Measurements from ENCODE around the gene JPT2.

Gene JPT2

DNA sequence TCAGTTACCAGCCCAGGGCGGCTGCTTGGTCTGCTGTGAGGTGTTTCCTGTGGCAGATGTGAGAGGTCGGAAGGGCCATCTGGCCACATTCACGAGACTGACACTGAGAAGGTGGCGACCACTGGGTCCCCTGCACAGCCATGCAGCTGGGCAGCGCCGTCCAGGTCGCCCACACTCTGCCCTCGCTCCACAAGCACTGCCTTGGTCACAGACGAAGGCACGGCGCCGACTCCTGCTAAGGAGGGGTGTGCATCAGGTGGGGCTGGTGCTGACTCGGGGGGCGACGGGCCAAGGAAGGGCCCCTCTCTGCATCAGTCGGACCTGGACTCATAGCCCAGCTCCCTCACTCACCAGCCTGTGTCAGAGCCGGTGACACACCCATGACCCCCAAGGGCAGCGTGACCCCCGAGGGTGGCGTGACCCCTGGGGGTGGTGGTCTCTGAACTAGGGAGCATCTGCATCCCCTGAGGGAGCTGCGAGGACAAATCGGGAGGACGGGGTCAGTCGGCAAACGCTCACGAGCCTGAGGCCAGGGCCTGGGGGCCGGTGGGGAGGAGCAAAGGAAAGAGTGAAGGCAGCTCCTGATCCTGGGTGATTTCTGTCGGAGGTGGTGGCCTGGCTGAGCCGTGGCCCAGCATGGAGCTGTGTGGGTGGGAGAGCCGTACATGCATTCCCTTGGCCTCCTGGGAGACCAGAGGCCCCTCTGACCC lies 62.9 kb downstream of the JPT2 start:
- DNase-seq, result no peak

DNA sequence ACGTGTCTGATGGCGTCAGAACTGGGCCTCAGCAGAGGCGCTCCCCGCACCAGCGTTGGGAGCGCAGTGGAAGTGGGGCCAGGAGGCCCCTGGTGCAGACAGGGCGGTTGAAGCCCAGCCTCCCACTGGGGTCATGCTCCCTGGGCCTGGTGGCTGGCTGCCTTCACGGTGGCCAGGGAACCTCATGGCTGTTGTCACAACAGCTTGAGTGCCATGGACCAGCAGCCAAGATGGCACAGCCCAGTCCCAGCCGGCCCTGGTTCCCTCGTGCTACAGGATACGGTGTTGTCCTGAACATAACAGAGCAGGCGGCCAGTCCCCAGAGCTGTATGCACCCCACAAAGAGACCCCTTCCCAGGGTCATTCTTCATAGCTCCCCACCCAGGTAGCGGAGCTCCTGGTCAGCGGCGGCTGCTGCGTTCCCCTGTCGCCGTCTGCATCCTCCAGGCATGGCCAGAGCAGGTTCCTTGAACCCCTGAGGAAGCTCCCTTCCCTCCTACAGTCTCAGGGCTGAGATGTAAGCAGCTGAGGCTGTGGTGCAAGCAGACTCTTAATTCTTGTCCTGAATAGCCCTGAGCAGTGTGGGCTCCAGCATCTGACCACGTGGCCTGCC lies 63.6 kb downstream of the JPT2 start:
- DNase-seq, result no peak

DNA sequence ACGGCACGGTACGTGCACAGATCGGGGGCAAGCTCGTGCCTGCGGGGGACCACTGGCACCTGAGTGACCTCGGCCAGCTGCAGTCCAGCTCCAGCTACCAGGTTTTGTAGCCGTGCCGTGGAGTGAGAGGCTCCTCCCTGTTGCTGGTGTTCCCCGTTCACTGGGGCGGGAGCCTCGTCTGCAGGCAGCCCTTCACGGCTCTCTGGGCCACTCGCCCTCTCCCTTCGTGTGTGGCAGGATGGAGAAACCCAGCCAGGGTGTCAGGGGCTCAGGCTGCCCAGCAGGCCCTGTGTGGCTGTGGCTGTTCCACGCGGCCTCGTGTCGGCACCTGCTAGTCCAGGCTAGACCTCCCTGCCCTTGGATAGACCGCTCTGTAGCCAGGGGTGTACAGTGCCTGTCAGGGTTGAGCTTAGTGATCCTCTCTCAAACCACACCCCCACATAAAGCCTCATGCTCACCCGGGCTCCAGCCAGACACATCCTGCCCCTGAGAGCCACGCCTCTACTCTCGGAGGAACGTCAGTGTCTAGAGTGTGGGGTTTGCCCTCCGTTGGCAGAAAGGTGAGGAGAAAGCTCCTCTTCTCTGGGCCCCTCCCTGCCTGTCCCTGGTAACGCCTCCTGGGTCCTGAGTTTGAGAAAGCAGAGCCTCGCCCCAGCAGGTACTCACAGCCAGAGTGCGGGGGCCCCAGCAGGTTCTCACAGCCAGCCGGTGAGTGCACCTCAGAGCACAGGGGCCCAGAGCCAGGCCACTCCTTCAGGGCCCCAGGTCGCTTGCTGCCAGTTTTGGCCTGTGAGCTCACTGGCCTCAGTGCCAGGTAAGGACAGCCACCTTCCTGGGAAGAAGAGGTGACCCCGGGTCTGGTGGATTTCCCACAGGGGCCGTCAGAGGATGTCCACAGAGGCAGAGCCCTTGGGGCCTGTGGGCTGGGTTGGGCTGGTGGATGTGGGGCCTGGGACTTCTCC lies 65.6 kb downstream of the JPT2 start:
- no peak for DNase-seq

DNA sequence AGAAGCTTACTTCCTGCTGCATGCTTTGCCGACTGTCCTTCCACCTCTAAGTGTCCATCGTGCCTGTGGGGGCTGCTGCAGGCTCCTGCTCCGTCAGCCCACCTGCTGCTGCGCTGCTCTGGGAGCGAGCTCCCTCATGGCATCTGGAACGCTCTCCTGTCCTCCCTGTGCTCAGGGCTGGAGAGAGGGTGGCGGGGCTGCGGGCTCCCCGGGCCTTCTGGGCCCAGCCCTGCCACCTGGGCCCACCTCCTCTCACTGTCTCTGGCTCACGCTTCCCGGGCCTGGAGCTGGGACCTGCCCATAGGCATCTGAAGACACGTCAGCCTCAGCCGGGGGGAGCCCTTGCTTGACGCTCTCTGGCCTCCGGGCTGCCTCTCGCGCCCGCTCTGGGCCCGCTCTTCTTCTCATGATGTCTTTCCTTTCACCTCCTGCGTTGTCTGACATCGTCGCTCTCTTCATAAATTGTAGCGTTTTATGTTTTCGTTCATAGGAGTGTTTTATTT lies 66.3 kb downstream of the JPT2 start:
- DNase-seq, result no peak

- DNase-seq, result no peak
Observed at GRCh38 chr16:1745181-1745899, 67.3 kb downstream of the JPT2 start.

GRCh38 chr16:1745900-1746692 lies 68.0 kb downstream of the JPT2 start:
- DNase-seq, result no peak

- no peak for DNase-seq
Observed at GRCh38 chr16:1746693-1747195, 68.7 kb downstream of the JPT2 start.

- DNase-seq, result no peak
Observed at GRCh38 chr16:1747934-1748333, 69.9 kb downstream of the JPT2 start.

- DNase-seq, result no peak
Observed at GRCh38 chr16:1749152-1750117, 71.4 kb downstream of the JPT2 start.

Measured in activated CD4-positive, alpha-beta T cell treated with anti-CD3 and anti-CD28 coated beads, Interleukin-2, Interleukin-6, amounts not matched to agents 100 ng/mL and 50 ng/mL, durations not matched to agents 16 hours and 8 hours (primary cell).